ENCODE measurements around the gene PPBP.

GRCh38 chr4:73948291-73948690 lies 39.7 kb downstream of the PPBP start:
- TF ChIP-seq CTCF (IDR thresholded peaks at IDR 0.05), result no peak
- TF ChIP-seq POLR2A (IDR thresholded peaks at IDR 0.05), result no peak
